Prostate gland (tissue), 2 donors: Measurements from ENCODE around the gene NLGN3. TPM values are rescaled to one million over a fixed set of nuclear protein-coding genes. Genes with fewer than 3 reads are reported as not detected.

Experiments
- DNase-seq: peaks from one replicate; pipeline ENCODE4 v3.0.0-alpha.2; 2019; ENCODE audit warnings: low spot score
- H3K27ac ChIP-seq, 2 donors: fragments of 200-600 bp; sonication (generic); 2 replicates each; pipeline ENCODE4 v1.5.1; 2017 to 2019
- H3K27me3 ChIP-seq: fragments of 200-600 bp; sonication (generic); replicated peaks from 2 replicates; pipeline ENCODE4 v1.5.1; 2019; ENCODE audit not compliant: insufficient read depth
- H3K36me3 ChIP-seq, 2 donors: fragments of 200-600 bp; sonication (generic); 1 replicate in 1 of 2; 2 replicates in 1 of 2; pipeline versions ENCODE4 v1.5.1 to v1.8.1; 2017 to 2019
- H3K4me1 ChIP-seq: fragments of 200-600 bp; sonication (generic); replicated peaks from 2 replicates; pipeline ENCODE4 v1.5.1; 2019
- H3K4me3 ChIP-seq, 2 donors: fragments of 200-600 bp; sonication (generic); 2 replicates each; pipeline ENCODE4 v1.5.1; 2017 to 2019
- H3K9me3 ChIP-seq: fragments of 200-600 bp; sonication (generic); 2 replicates; pipeline ENCODE4 v1.5.1; 2017
- POLR2A ChIP-seq: fragments of 450-650 bp; IDR thresholded peaks from one replicate; pipeline ENCODE4 v1.6.1; 2016; ENCODE audit warnings: antibody characterized with exemption, mild to moderate bottlenecking
- POLR2AphosphoS5 ChIP-seq: sonication (generic); formaldehyde crosslinking; IDR thresholded peaks from one replicate; pipeline ENCODE4 v1.6.1; 2017; ENCODE audit warnings: antibody characterized with exemption
- WGBS: methylation state at CpG from one replicate; pipeline ENCODE4 v1.1.5; 2018; 5-methylcytosine and 5-hydroxymethylcytosine counted together
- intact Hi-C: fragments of 100-400 bp; cut with DNase I; formaldehyde crosslinking; loops from one replicate; pipeline ENCODE4 v1.14.2; 2022
- total RNA-seq, 2 donors: library from RNA; depleted of rRNA; stranded (reverse); fragments of >200 nt; gene quantifications; one replicate each; pipeline ENCODE4 v1.1.0, GENCODE V29; 2016
- TF ChIP-seq, protein P1 (sequence below), 4 experiments: fragments of 200-600 bp in 2 of 4; fragments of 450-650 bp in 2 of 4; sonication (generic) in 2 of 4; IDR thresholded peaks; 1 replicate in 3 of 4; 2 replicates in 1 of 4; pipeline ENCODE4 v1.5.1; 2016 to 2019; ENCODE audit warnings: antibody characterized with exemption in 4 of 4, mild to moderate bottlenecking in 2 of 4, moderate library complexity in 2 of 4

Gene NLGN3
- total RNA-seq, 2 donors from 2014 or later = 1.4 to 9.4 TPM

GRCh38 chrX:71098302-71098701 is 46.3 kb upstream of the NLGN3 start:
- 0% methylated on average over 2 of the region's 2 CpGs for WGBS
- intact Hi-C loops = loop anchor here (5.0 kb wide), 1 partner anchor 84 kb away; no protein-coding TSS in a partner anchor
- Histone ChIP-seq H3K4me1 (no peaks in the 10 kb centered on the region), H3K36me3 (no peaks in the 10 kb centered on the region), H3K27me3 (no peaks in the 10 kb centered on the region), H3K9me3 (no peaks in the 10 kb centered on the region), H3K4me3 (no peak overlapping the region), H3K27ac (peak overlapping the region in 1 of 2 donors; percentile 11)
- peak; percentile 35 for DNase-seq
- TF ChIP-seq, protein P1, sequence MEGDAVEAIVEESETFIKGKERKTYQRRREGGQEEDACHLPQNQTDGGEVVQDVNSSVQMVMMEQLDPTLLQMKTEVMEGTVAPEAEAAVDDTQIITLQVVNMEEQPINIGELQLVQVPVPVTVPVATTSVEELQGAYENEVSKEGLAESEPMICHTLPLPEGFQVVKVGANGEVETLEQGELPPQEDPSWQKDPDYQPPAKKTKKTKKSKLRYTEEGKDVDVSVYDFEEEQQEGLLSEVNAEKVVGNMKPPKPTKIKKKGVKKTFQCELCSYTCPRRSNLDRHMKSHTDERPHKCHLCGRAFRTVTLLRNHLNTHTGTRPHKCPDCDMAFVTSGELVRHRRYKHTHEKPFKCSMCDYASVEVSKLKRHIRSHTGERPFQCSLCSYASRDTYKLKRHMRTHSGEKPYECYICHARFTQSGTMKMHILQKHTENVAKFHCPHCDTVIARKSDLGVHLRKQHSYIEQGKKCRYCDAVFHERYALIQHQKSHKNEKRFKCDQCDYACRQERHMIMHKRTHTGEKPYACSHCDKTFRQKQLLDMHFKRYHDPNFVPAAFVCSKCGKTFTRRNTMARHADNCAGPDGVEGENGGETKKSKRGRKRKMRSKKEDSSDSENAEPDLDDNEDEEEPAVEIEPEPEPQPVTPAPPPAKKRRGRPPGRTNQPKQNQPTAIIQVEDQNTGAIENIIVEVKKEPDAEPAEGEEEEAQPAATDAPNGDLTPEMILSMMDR (IDR thresholded peaks at IDR 0.05) = peak in 2 of 4 experiments; percentile 44 to 50
- no peak for TF ChIP-seq POLR2A
- peak; percentile 8 for TF ChIP-seq POLR2AphosphoS5

- 28% methylated on average over 5 of the region's 5 CpGs for WGBS
- DNase-seq = no peak
- Histone ChIP-seq H3K4me3 (no peak overlapping the region), H3K9me3 (no peaks in the 10 kb centered on the region), H3K4me1 (no peaks in the 10 kb centered on the region), H3K27me3 (no peaks in the 10 kb centered on the region), H3K36me3 (no peaks in the 10 kb centered on the region), H3K27ac (no peak overlapping the region)
- intact Hi-C loops = loop anchor here (5.0 kb wide), 1 partner anchor 83 kb away; no protein-coding TSS in a partner anchor
- TF ChIP-seq POLR2A (no peak), POLR2AphosphoS5 (no peak)
- TF ChIP-seq, protein P1 (IDR thresholded peaks at IDR 0.05) = no peak
Observed at GRCh38 chrX:71098951-71099506, 45.6 kb upstream of the NLGN3 start.

- no peaks in the 10 kb centered on the region for H3K36me3 ChIP-seq
- intact Hi-C loops = loop anchor here (5.0 kb wide), 1 partner anchor 83 kb away; no protein-coding TSS in a partner anchor
- TF ChIP-seq, protein P1 (IDR thresholded peaks at IDR 0.05) = no peak
- no peak for TF ChIP-seq POLR2AphosphoS5
- TF ChIP-seq POLR2A = no peak
- 50% methylated on average over 4 of the region's 4 CpGs for WGBS
- no peaks in the 10 kb centered on the region for H3K4me1 ChIP-seq
- no peak for DNase-seq
- H3K27ac ChIP-seq = no peak overlapping the region
- no peaks in the 10 kb centered on the region for H3K27me3 ChIP-seq
- no peak overlapping the region for H3K4me3 ChIP-seq
- H3K9me3 ChIP-seq = no peaks in the 10 kb centered on the region
Observed at GRCh38 chrX:71099736-71100135, 44.9 kb upstream of the NLGN3 start.

DNA sequence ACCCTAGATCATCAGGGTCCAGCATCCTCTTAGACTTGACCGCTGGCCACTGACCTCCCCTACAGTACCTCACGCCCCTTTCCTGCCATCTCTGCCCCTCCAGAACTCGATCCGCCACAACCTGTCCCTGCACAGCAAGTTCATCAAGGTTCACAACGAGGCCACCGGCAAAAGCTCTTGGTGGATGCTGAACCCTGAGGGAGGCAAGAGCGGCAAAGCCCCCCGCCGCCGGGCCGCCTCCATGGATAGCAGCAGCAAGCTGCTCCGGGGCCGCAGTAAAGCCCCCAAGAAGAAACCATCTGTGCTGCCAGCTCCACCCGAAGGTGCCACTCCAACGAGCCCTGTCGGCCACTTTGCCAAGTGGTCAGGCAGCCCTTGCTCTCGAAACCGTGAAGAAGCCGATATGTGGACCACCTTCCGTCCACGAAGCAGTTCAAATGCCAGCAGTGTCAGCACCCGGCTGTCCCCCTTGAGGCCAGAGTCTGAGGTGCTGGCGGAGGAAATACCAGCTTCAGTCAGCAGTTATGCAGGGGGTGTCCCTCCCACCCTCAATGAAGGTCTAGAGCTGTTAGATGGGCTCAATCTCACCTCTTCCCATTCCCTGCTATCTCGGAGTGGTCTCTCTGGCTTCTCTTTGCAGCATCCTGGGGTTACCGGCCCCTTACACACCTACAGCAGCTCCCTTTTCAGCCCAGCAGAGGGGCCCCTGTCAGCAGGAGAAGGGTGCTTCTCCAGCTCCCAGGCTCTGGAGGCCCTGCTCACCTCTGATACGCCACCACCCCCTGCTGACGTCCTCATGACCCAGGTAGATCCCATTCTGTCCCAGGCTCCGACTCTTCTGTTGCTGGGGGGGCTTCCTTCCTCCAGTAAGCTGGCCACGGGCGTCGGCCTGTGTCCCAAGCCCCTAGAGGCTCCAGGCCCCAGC is 43.8 kb upstream of the NLGN3 start:
- Histone ChIP-seq H3K4me1 (no peaks in the 10 kb centered on the region), H3K9me3 (no peaks in the 10 kb centered on the region), H3K4me3 (no peak overlapping the region), H3K36me3 (no peaks in the 10 kb centered on the region), H3K27ac (no peak overlapping the region), H3K27me3 (no peaks in the 10 kb centered on the region)
- 72% methylated on average over 17 of the region's 31 CpGs for whole genome bisulfite sequencing
- intact Hi-C loops = no loop called here
- DNase-seq = no peak
- TF ChIP-seq, protein P1 (IDR thresholded peaks at IDR 0.05) = no peak
- TF ChIP-seq POLR2A = no peak
- no peak for TF ChIP-seq POLR2AphosphoS5
